SK-N-MC (cell line): Measurements from ENCODE around the gene TRIM29.
A peak's percentile ranks its signal among the peaks of the same experiment; 100 is the strongest.

Experiments
- DNase-seq: peaks from one replicate; pipeline ENCODE4 v3.0.0-alpha.2; 2011; ENCODE audit warnings: low read depth, low spot score
- H3K27ac ChIP-seq: fragments of 200-600 bp; sonication (generic); 2 replicates; pipeline ENCODE4 v1.5.1; 2016; ENCODE audit warnings: mixed run types
- H3K36me3 ChIP-seq: fragments of 200-600 bp; sonication (generic); 2 replicates; pipeline ENCODE4 v1.6.1; 2017; ENCODE audit warnings: antibody characterized with exemption, low read length, mixed read lengths; ENCODE audit not compliant: insufficient read depth
- H3K4me3 ChIP-seq: fragments of 200-600 bp; sonication (generic); 2 replicates; pipeline ENCODE4 v1.5.1; 2016
- H3K9ac ChIP-seq: fragments of 200-600 bp; sonication (generic); 2 replicates; pipeline ENCODE4 v1.8.0; 2017; ENCODE audit warnings: mixed run types, mixed read lengths; ENCODE audit not compliant: insufficient read length
- H3K9me3 ChIP-seq: fragments of 200-600 bp; sonication (generic); 2 replicates; pipeline ENCODE4 v1.6.1; 2017; ENCODE audit warnings: low read depth, mild to moderate bottlenecking, antibody characterized with exemption, low read length, moderate library complexity, mixed read lengths
- EZH2 ChIP-seq: fragments of 200-600 bp; sonication (generic); IDR thresholded peaks from one replicate; pipeline ENCODE4 v1.6.1; 2017; ENCODE audit warnings: antibody characterized with exemption
- FOXP2 ChIP-seq: optimal IDR thresholded peaks from 2 replicates; pipeline ENCODE3; 2011; ENCODE audit warnings: mild to moderate bottlenecking, moderate library complexity; ENCODE audit not compliant: insufficient read depth; ENCODE audit errors: extremely low read length, control extremely low read depth
- POLR2AphosphoS5 ChIP-seq: IDR thresholded peaks from 2 replicates; pipeline ENCODE4 v1.6.1; 2012; ENCODE audit warnings: mild to moderate bottlenecking, low read depth, low read length, borderline replicate concordance

The TRIM29 gene

DNA sequence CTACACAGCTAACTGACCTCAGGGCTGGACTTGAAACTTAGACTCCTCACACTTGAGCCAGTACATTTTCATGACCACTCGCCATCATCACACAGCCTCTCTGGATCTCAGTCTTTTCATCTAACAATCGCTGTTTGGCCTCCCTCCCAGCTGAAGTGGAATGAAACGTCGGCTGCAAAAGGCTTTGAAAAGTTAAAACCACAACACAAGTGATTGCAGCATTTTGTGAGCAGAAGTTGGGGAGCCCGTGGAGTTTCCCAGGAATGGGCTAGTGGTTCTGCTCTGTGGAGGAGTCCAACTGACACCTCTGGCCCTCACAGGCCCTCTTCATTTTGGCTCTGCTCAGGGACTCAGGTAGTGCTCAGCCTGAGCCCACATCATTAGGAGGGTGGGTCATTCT is 35.9 kb upstream of the TRIM29 start:
- no peak overlapping the region for H3K9ac ChIP-seq
- H3K4me3 ChIP-seq: no peak overlapping the region
- no peak for TF ChIP-seq POLR2AphosphoS5
- no peak for TF ChIP-seq EZH2
- no peak for TF ChIP-seq FOXP2
- no peak for DNase-seq
- H3K27ac ChIP-seq: no peak overlapping the region
- no peaks in the 10 kb centered on the region for H3K36me3 ChIP-seq
- no peaks in the 10 kb centered on the region for H3K9me3 ChIP-seq

DNA sequence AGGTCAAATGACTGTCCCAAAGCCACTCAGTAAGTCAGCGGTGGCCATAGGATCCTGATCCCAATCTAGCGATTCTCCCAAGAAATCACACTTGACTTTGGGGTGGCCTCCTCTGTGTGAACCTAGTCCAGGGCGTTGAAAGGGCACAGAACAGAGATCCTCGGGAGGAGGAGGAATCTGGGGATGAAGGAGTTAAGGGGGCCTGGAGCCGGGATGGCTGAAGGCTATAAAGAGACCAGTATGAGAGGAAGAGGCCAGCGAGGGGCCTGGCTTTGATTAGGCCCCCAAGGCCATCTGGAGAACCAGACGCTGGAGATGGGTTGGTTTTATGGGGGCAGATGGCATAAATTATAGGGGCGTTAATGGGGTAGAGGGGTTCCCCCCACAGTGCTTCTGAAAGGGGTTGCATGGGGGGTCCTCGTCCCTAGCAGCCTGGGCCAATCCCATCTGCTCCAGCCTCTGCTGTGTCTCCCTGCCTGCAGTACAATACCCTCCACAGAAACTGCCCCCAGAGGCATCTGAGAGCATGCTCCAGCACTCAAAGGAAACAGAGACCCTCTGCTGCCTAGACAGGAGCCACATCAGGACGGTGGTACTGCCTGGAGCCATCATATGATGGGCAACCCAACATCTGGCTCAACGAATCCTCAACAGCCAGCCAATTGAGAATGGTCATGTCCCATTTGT is 35.2 kb upstream of the TRIM29 start:
- no peak for TF ChIP-seq POLR2AphosphoS5
- no peak for TF ChIP-seq EZH2
- no peak for TF ChIP-seq FOXP2
- Histone ChIP-seq H3K9ac (no peak overlapping the region), H3K9me3 (no peaks in the 10 kb centered on the region), H3K27ac (no peak overlapping the region), H3K36me3 (no peaks in the 10 kb centered on the region), H3K4me3 (no peak overlapping the region)
- DNase-seq: no peak

- Histone ChIP-seq H3K4me3 (no peak overlapping the region), H3K9me3 (no peaks in the 10 kb centered on the region), H3K27ac (no peak overlapping the region), H3K36me3 (no peaks in the 10 kb centered on the region), H3K9ac (no peak overlapping the region)
- DNase-seq: no peak
- TF ChIP-seq POLR2AphosphoS5 (no peak), FOXP2 (no peak), EZH2 (no peak)
These were observed 34.4 kb upstream of the TRIM29 start for GRCh38 chr11:120172054-120172911.

DNA sequence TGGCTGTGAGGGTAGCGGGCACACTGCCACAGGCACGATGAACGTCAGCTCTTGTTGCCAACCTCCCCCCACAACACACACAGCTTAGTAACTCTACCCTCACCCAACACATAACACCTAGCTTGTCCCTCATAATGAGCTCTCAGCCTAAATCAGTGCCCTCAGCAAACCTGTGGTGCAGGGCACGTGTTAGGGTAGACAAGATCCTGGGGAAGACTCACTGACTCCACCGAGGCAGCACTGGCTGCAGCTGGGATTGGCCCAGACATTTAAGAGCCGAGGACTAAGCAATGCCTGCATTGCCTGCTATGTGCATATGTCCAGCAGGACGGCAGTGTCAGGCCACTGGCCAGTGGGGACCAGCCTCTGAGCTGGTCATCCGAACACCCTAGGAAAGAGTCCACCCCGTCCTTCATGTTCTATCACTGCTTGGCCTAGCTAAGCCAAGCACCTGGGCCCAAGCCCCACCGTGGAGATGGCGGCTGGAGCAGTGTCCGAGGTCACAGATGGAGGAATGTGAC is 32.9 kb upstream of the TRIM29 start:
- Histone ChIP-seq H3K27ac (no peak overlapping the region), H3K4me3 (no peak overlapping the region), H3K9ac (no peak overlapping the region), H3K9me3 (no peaks in the 10 kb centered on the region), H3K36me3 (no peaks in the 10 kb centered on the region)
- DNase-seq: no peak
- TF ChIP-seq FOXP2 (no peak), POLR2AphosphoS5 (no peak), EZH2 (no peak)

- Histone ChIP-seq H3K9ac (no peak overlapping the region), H3K9me3 (no peaks in the 10 kb centered on the region), H3K27ac (no peak overlapping the region), H3K4me3 (no peak overlapping the region; the same call in 1 of the 2 replicates), H3K36me3 (no peaks in the 10 kb centered on the region)
- TF ChIP-seq FOXP2 (no peak), POLR2AphosphoS5 (no peak), EZH2 (no peak)
- no peak for DNase-seq
These were observed 32.2 kb upstream of the TRIM29 start for GRCh38 chr11:120169981-120170698.

- H3K4me3 ChIP-seq: peak overlapping the region; percentile 89
- TF ChIP-seq FOXP2: no peak
- no peak for TF ChIP-seq EZH2
- TF ChIP-seq POLR2AphosphoS5: no peak
- no peaks in the 10 kb centered on the region for H3K36me3 ChIP-seq
- no peaks in the 10 kb centered on the region for H3K9me3 ChIP-seq
- no peak overlapping the region for H3K27ac ChIP-seq
- DNase-seq: no peak
- peak overlapping the region; percentile 57 for H3K9ac ChIP-seq
These were observed 31.2 kb upstream of the TRIM29 start for GRCh38 chr11:120168960-120169681.

DNA sequence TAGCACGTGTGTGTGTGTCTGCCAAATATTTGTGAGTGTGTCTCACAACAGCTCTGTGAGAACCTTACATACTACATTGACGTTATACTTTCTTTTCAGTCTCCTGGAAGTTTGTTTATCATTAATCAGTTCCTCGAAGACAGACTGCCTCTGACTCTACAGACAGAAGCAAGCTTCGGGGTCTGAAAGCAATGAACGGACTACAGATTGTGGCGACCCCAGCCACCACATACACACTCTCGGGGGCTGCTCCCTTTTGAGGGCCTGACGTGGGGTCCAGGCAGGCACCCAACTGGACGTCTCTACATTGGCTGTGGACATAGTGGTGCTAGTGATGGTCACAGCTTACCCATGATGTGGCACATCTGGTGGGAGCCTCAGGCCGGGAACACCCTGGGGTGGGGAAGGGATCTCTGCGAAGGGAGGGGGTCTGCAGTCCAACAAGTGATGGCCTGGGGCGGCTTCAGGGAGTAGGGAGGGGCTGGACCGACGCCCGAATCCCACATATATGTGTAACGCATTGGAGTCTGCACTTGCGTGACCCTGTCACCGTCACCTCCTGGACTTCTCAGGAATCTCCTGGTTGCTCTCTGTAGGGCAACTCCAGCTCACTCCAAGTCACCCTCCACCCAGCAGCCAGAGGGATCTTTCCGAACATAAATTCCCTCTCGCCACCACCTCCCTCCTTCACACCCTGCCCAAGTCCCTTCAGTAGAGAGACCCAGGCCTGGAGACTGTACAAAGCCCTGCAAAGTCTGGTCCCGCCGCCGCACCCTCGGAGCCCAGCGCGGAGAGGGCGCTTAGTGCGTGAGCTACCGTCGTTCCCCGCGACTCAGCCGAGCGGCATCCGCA is 30.4 kb upstream of the TRIM29 start:
- Histone ChIP-seq H3K4me3 (peak overlapping the region; percentile 89), H3K36me3 (no peaks in the 10 kb centered on the region), H3K27ac (no peak overlapping the region), H3K9ac (peak overlapping the region; percentile 57), H3K9me3 (no peaks in the 10 kb centered on the region)
- no peak for TF ChIP-seq FOXP2
- no peak for TF ChIP-seq EZH2
- no peak for TF ChIP-seq POLR2AphosphoS5
- DNase-seq: no peak
